ENCODE measurements around the gene TMEM174.
"Not testable (repeated sequence)": the region's sequence is repeated elsewhere in the genome, so short reads cannot be mapped to it uniquely, and the experiment has no call there.

The TMEM174 gene

GRCh38 chr5:73197637-73198257, 24.8 kb downstream of the TMEM174 start:
- DNase-seq = no peak

- DNase-seq = no peak
Observed at GRCh38 chr5:73198833-73199592, 26.0 kb downstream of the TMEM174 start.

- no peak for DNase-seq
Observed at GRCh38 chr5:73199671-73200070, 26.7 kb downstream of the TMEM174 start.

- DNase-seq = peak; percentile 23 to 43
Observed at GRCh38 chr5:73201547-73202513, 28.8 kb downstream of the TMEM174 start.

GRCh38 chr5:73204332-73204731, 31.3 kb downstream of the TMEM174 start:
- DNase-seq = no peak

- no peak for DNase-seq
Observed at GRCh38 chr5:73204733-73205132, 31.7 kb downstream of the TMEM174 start.

GRCh38 chr5:73205305-73205704, 32.3 kb downstream of the TMEM174 start:
- no peak for DNase-seq

GRCh38 chr5:73207239-73207638, 34.2 kb downstream of the TMEM174 start:
- not testable (repeated sequence) for DNase-seq

GRCh38 chr5:73209075-73209474, 36.1 kb downstream of the TMEM174 start:
- DNase-seq = not testable (repeated sequence)

- DNase-seq = not testable (repeated sequence)
Observed at GRCh38 chr5:73212693-73213092, 39.7 kb downstream of the TMEM174 start.

- DNase-seq = no peak
Observed at GRCh38 chr5:73213566-73213998, 40.6 kb downstream of the TMEM174 start.

GRCh38 chr5:73214306-73214705, 41.3 kb downstream of the TMEM174 start:
- DNase-seq = no peak

GRCh38 chr5:73214996-73215395, 42.0 kb downstream of the TMEM174 start:
- DNase-seq = no peak

- DNase-seq = no peak
Observed at GRCh38 chr5:73215531-73215890, 42.5 kb downstream of the TMEM174 start.

- DNase-seq = peak; percentile 43 to 54
Observed at GRCh38 chr5:73215891-73216610, 43.1 kb downstream of the TMEM174 start.

- no peak for DNase-seq
Observed at GRCh38 chr5:73218552-73219171, 45.7 kb downstream of the TMEM174 start.

GRCh38 chr5:73219336-73219735, 46.3 kb downstream of the TMEM174 start:
- DNase-seq = not testable (repeated sequence)

- no peak for DNase-seq
Observed at GRCh38 chr5:73221161-73221560, 48.2 kb downstream of the TMEM174 start.

- no peak for DNase-seq
Observed at GRCh38 chr5:73221726-73222125, 48.7 kb downstream of the TMEM174 start.

- no peak for DNase-seq
Observed at GRCh38 chr5:73222173-73222572, 49.2 kb downstream of the TMEM174 start.
